H1 (cell line): ENCODE data around the gene TBC1D9B. TPM values are rescaled to one million over a fixed set of nuclear protein-coding genes. Genes with fewer than 3 reads are reported as not detected.
A peak's percentile ranks its signal among the peaks of the same experiment; 100 is the strongest.

Source experiments
- CTCF ChIA-PET: fragments of 300-600 bp; sonication (Branson Sonifier 250); formaldehyde crosslinking; loops from one replicate; lab custom pipeline; 2021; ENCODE audit not compliant: partially characterized antibody; lab: Charles Lee
- POLR2A ChIA-PET: fragments of 300-600 bp; sonication (Branson Sonifier 250); formaldehyde crosslinking; loops from one replicate; lab custom pipeline; 2021; ENCODE audit warnings: inconsistent platforms; ENCODE audit not compliant: partially characterized antibody; lab: Charles Lee
- DNase-seq, 2 experiments: peaks; one replicate each; pipeline versions ENCODE4 v3.0.0 to v3.0.0-alpha.2; 2010 to 2022; ENCODE audit warnings: low spot score in 2 of 2, low read depth in 1 of 2, mixed read lengths in 1 of 2
- FAIRE-seq: peaks from 2 replicates; lab custom pipeline; 2011; peaks lifted over from hg19 to GRCh38; lab: Jason Lieb, UNC
- H2AFZ ChIP-seq: 2 replicates; pipeline ENCODE4 v1.8.1; 2012; ENCODE audit warnings: low read length, inconsistent platforms
- H2AK5ac ChIP-seq: 2 replicates; pipeline ENCODE4 v1.6.1; 2013; ENCODE audit warnings: low read depth, low read length
- H2BK120ac ChIP-seq: replicated peaks from 2 replicates; pipeline ENCODE3; 2013; ENCODE audit warnings: low read depth, low read length, inconsistent platforms
- H2BK12ac ChIP-seq: 2 replicates; pipeline ENCODE4 v1.6.1; 2013; ENCODE audit warnings: low read depth, low read length
- H2BK15ac ChIP-seq: 2 replicates; pipeline ENCODE4 v1.6.1; 2013; ENCODE audit warnings: low read length
- H2BK20ac ChIP-seq: 2 replicates; pipeline ENCODE4 v1.6.1; 2013; ENCODE audit warnings: low read length
- H2BK5ac ChIP-seq: 2 replicates; pipeline ENCODE4 v1.6.1; 2013; ENCODE audit warnings: low read depth, low read length
- H3K14ac ChIP-seq: 2 replicates; pipeline ENCODE4 v1.6.1; 2013; ENCODE audit warnings: inconsistent platforms; ENCODE audit not compliant: insufficient read length
- H3K18ac ChIP-seq: 2 replicates; pipeline ENCODE4 v1.6.1; 2013; ENCODE audit warnings: low read length; ENCODE audit errors: extremely low read depth
- H3K23ac ChIP-seq: 2 replicates; pipeline ENCODE4 v1.6.1; 2013; ENCODE audit warnings: inconsistent platforms; ENCODE audit not compliant: insufficient read length
- H3K23me2 ChIP-seq: 2 replicates; pipeline ENCODE4 v1.6.1; 2013; ENCODE audit warnings: low read depth, low read length
- H3K27ac ChIP-seq: 2 replicates; pipeline ENCODE4 v1.6.1; 2011; ENCODE audit warnings: low read depth, low read length, inconsistent platforms
- H3K27me3 ChIP-seq, 4 experiments: replicated peaks in 1 of 4; 1 replicate in 1 of 4; 2 replicates in 3 of 4; pipeline versions ENCODE4 v1.6.1 to v1.8.1; 2011 to 2013; ENCODE audit warnings: low read length in 3 of 4, mild to moderate bottlenecking in 3 of 4, inconsistent platforms in 2 of 4, mixed read lengths in 2 of 4, moderate library complexity in 1 of 4; ENCODE audit not compliant: control insufficient read depth in 3 of 4, insufficient read depth in 3 of 4; ENCODE audit errors: extremely low read depth in 1 of 4
- H3K36me3 ChIP-seq, 4 experiments: 2 replicates each; pipeline versions ENCODE4 v1.6.1 to v1.8.1; 2011 to 2013; ENCODE audit warnings: mild to moderate bottlenecking in 4 of 4, low read length in 3 of 4, moderate library complexity in 2 of 4, control low read depth in 1 of 4, inconsistent platforms in 1 of 4; ENCODE audit not compliant: insufficient read depth in 4 of 4, control insufficient read depth in 2 of 4
- H3K4ac ChIP-seq: replicated peaks from 2 replicates; pipeline ENCODE3; 2013; ENCODE audit warnings: low read length, low read depth, mixed read lengths, inconsistent platforms; ENCODE audit not compliant: insufficient read length
- H3K4me1 ChIP-seq, 4 experiments: replicated peaks in 1 of 4; 1 replicate in 1 of 4; 2 replicates in 3 of 4; pipeline versions ENCODE4 v1.6.1 to v1.8.1; 2011 to 2013; ENCODE audit warnings: low read length in 3 of 4, inconsistent platforms in 2 of 4, mixed read lengths in 1 of 4; ENCODE audit not compliant: insufficient read depth in 4 of 4, control insufficient read depth in 3 of 4
- H3K4me2 ChIP-seq, 2 experiments: 2 replicates each; pipeline versions ENCODE4 v1.6.1 to v1.8.1; 2011 to 2013; ENCODE audit warnings: low read depth in 2 of 2, low read length in 2 of 2, control low read depth in 1 of 2, inconsistent platforms in 1 of 2, mild to moderate bottlenecking in 1 of 2; ENCODE audit not compliant: insufficient read depth in 1 of 2
- H3K4me3 ChIP-seq, 4 experiments: fragments of 200-600, 300-600 bp in 1 of 4; sonication (generic), shearing (Covaris generic), sonication (Bioruptor Twin) in 1 of 4; 2 replicates each; pipeline versions ENCODE4 v1.5.1 to v1.8.1; 2011 to 2016; ENCODE audit warnings: low read length in 4 of 4, low read depth in 3 of 4, control low read depth in 2 of 4, inconsistent platforms in 2 of 4, mild to moderate bottlenecking in 2 of 4, mixed read lengths in 1 of 4, moderate library complexity in 1 of 4; ENCODE audit not compliant: insufficient read depth in 2 of 4; ENCODE audit errors: extremely low read depth in 1 of 4
- H3K56ac ChIP-seq: replicated peaks from 2 replicates; pipeline ENCODE3; 2013; ENCODE audit warnings: low read depth, mild to moderate bottlenecking, mixed read lengths, low read length, inconsistent platforms; ENCODE audit not compliant: insufficient read length
- H3K79me1 ChIP-seq: 2 replicates; pipeline ENCODE4 v1.6.1; 2013; ENCODE audit warnings: low read depth, low read length, control low read depth
- H3K79me2 ChIP-seq, 2 experiments: 2 replicates each; pipeline versions ENCODE4 v1.6.1 to v1.8.1; 2012 to 2013; ENCODE audit warnings: low read length in 2 of 2, mild to moderate bottlenecking in 2 of 2, inconsistent platforms in 1 of 2; ENCODE audit not compliant: insufficient read depth in 2 of 2, control insufficient read depth in 1 of 2
- H3K9ac ChIP-seq, 4 experiments: replicated peaks in 1 of 4; 1 replicate in 1 of 4; 2 replicates in 3 of 4; pipeline versions ENCODE4 v1.6.1 to v1.8.1; 2011 to 2013; ENCODE audit warnings: low read depth in 3 of 4, low read length in 3 of 4, control low read depth in 2 of 4, mild to moderate bottlenecking in 2 of 4, moderate library complexity in 2 of 4, inconsistent platforms in 1 of 4; ENCODE audit errors: extremely low read depth in 1 of 4
- H3K9me3 ChIP-seq, 2 experiments: 2 replicates each; pipeline versions ENCODE4 v1.6.1 to v1.8.1; 2012 to 2013; ENCODE audit warnings: mild to moderate bottlenecking in 2 of 2, moderate library complexity in 2 of 2, control low read depth in 1 of 2, inconsistent platforms in 1 of 2, low read depth in 1 of 2, low read length in 1 of 2, mixed read lengths in 1 of 2; ENCODE audit not compliant: insufficient read depth in 2 of 2
- H4K20me1 ChIP-seq, 2 experiments: replicated peaks in 1 of 2; 2 replicates each; pipeline versions ENCODE3 to v1.8.1; 2011 to 2013; ENCODE audit warnings: inconsistent platforms in 2 of 2, low read length in 2 of 2, mild to moderate bottlenecking in 1 of 2; ENCODE audit not compliant: insufficient read depth in 2 of 2, control insufficient read depth in 1 of 2
- H4K5ac ChIP-seq: 2 replicates; pipeline ENCODE4 v1.6.1; 2013; ENCODE audit warnings: low read length, low read depth, mixed read lengths, inconsistent platforms; ENCODE audit not compliant: insufficient read length
- H4K8ac ChIP-seq: 2 replicates; pipeline ENCODE4 v1.8.0; 2013; ENCODE audit warnings: mild to moderate bottlenecking, moderate library complexity, low read length, inconsistent platforms; ENCODE audit not compliant: insufficient read depth; ENCODE audit errors: extremely low read depth
- H4K91ac ChIP-seq: replicated peaks from 2 replicates; pipeline ENCODE3; 2013; ENCODE audit warnings: low read length, mixed read lengths, inconsistent platforms; ENCODE audit not compliant: insufficient read length
- CEBPB ChIP-seq: IDR thresholded peaks from 2 replicates; pipeline ENCODE4 v1.6.1; 2012; ENCODE audit warnings: low read depth, low read length
- GTF2F1 ChIP-seq: IDR thresholded peaks from 2 replicates; pipeline ENCODE4 v1.6.1; 2012; ENCODE audit warnings: low read depth, low read length, improper control_type of control experiment, borderline replicate concordance
- MAFK ChIP-seq: IDR thresholded peaks from 2 replicates; pipeline ENCODE4 v1.6.1; 2012; ENCODE audit warnings: low read depth, mild to moderate bottlenecking, improper control_type of control experiment, low read length
- SRF ChIP-seq: IDR thresholded peaks from 2 replicates; pipeline ENCODE4 v1.6.1; 2011; ENCODE audit warnings: mild to moderate bottlenecking, low read depth, low read length, moderate library complexity
- SUZ12 ChIP-seq: fragments of 200-600 bp; sonication (generic); IDR thresholded peaks from 2 replicates; pipeline ENCODE4 v1.6.1; 2012; ENCODE audit warnings: mild to moderate bottlenecking, inconsistent platforms, low read length, moderate library complexity, mixed read lengths
- TEAD4 ChIP-seq: IDR thresholded peaks from 2 replicates; pipeline ENCODE4 v1.6.1; 2012; ENCODE audit warnings: low read depth, low read length, inconsistent platforms, mixed read lengths
- WGBS, 2 experiments: shearing (Covaris generic) in 1 of 2; methylation state at CpG; one replicate each; pipeline versions ENCODE4 v1.1.6 to v1.1.7; 2013 to 2015; ENCODE audit warnings: low lambda C conversion rate in 2 of 2, mixed read lengths in 2 of 2, inconsistent platforms in 1 of 2, low coverage in 1 of 2, missing lambda C conversion rate in 1 of 2; ENCODE audit not compliant: insufficient replicate concordance in 2 of 2, insufficient coverage in 1 of 2, insufficient read length in 1 of 2; ENCODE audit errors: extremely low coverage in 1 of 2, missing lambda C conversion rate in 1 of 2; 5-methylcytosine and 5-hydroxymethylcytosine counted together
- polyA plus RNA-seq, 7 experiments: library from polyadenylated mRNA; depleted of rRNA in 3 of 7; stranded (reverse) in 5 of 7; unstranded in 2 of 7; fragments of >200 nt in 5 of 7; fragments of 200-250 nt in 2 of 7; gene quantifications; 1 replicate in 5 of 7; 2 replicates in 1 of 7; 4 replicates in 1 of 7; pipeline versions ENCODE4 v1.2.1 to v1.2.3, GENCODE V29; 2011 to 2013; ENCODE audit warnings: missing spikeins in 2 of 7, mixed read lengths in 2 of 7
- total RNA-seq: library from RNA; stranded (reverse); fragmentation: NEBNext Ultra II Directional; extraction: Animal tissue kit (Norgen Biotek cat#: 25700); gene quantifications from 2 replicates; pipeline ENCODE4 v1.2.1, GENCODE V29; 2021
- TF ChIP-seq, protein P1 (sequence below): IDR thresholded peaks from 2 replicates; pipeline ENCODE4 v1.6.1; 2012; ENCODE audit warnings: inconsistent platforms
- TF ChIP-seq, protein P2 (sequence below): IDR thresholded peaks from 2 replicates; pipeline ENCODE4 v1.6.1; 2012; ENCODE audit warnings: low read length, inconsistent platforms

Gene TBC1D9B
- total and polyA plus RNA-seq, 2 of the 8 experiments (the other 6 are each of a cell fraction or from before 2014, with no cell fraction given), result 33.6 to 57.1 TPM

- Histone ChIP-seq H3K4me2 (no peak overlapping the region), H3K79me2 (no peaks in the 10 kb centered on the region), H3K18ac (no peak overlapping the region), H4K91ac (no peak overlapping the region), H4K8ac (no peak overlapping the region), H3K4me1 (no peaks in the 10 kb centered on the region), H2BK12ac (no peak overlapping the region), H3K23me2 (no peaks in the 10 kb centered on the region), H2AFZ (no peak overlapping the region), H4K20me1 (peaks cover 5 to 8% of the 10 kb centered on the region in 2 experiments), H2BK5ac (peak overlapping the region; percentile 35; the same call in 1 of the 2 replicates), H3K9me3 (peaks cover 0 to 9% of the 10 kb centered on the region in 2 experiments; a peak in 2 of 4 replicates), H2BK20ac (no peak overlapping the region), H3K27me3 (no peaks in the 10 kb centered on the region), H2BK120ac (no peak overlapping the region), H3K36me3 (peaks cover 15 to 57% (median 39%) of the 10 kb centered on the region in 4 experiments), H3K56ac (no peak overlapping the region), H3K27ac (no peak overlapping the region), H2BK15ac (no peak overlapping the region), H2AK5ac (no peak overlapping the region), H3K14ac (no peak overlapping the region), H3K23ac (no peak overlapping the region), H4K5ac (no peak overlapping the region), H3K79me1 (no peaks in the 10 kb centered on the region), H3K4me3 (no peak overlapping the region), H3K4ac (no peak overlapping the region), H3K9ac (no peak overlapping the region)
- 90% methylated on average over 15 of the region's 17 CpGs; no CpG with 5 or more reads in 1 of the 2 experiments for WGBS, 2 experiments
- ChIA-PET POLR2A (interaction anchor here (1.3 to 7.7 kb wide), 3 partner anchors 9 to 43 kb away, joined by 3 to 47 read pairs (median 4); no protein-coding TSS in a partner anchor), CTCF (no interaction called here)
- no peak for DNase-seq
- TF ChIP-seq, protein P1, sequence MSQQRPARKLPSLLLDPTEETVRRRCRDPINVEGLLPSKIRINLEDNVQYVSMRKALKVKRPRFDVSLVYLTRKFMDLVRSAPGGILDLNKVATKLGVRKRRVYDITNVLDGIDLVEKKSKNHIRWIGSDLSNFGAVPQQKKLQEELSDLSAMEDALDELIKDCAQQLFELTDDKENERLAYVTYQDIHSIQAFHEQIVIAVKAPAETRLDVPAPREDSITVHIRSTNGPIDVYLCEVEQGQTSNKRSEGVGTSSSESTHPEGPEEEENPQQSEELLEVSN, result no peak
- TF ChIP-seq SUZ12, result no peak
- no peak for TF ChIP-seq TEAD4
- no peak for TF ChIP-seq GTF2F1
- no peak for TF ChIP-seq SRF
- TF ChIP-seq, protein P2, sequence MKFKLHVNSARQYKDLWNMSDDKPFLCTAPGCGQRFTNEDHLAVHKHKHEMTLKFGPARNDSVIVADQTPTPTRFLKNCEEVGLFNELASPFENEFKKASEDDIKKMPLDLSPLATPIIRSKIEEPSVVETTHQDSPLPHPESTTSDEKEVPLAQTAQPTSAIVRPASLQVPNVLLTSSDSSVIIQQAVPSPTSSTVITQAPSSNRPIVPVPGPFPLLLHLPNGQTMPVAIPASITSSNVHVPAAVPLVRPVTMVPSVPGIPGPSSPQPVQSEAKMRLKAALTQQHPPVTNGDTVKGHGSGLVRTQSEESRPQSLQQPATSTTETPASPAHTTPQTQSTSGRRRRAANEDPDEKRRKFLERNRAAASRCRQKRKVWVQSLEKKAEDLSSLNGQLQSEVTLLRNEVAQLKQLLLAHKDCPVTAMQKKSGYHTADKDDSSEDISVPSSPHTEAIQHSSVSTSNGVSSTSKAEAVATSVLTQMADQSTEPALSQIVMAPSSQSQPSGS, result no peak
- TF ChIP-seq MAFK, result no peak
- no peak for TF ChIP-seq CEBPB
- FAIRE-seq, result no peak
Observed at GRCh38 chr5:179840766-179841165, 66.9 kb downstream of the TBC1D9B start.
